Measurements from ENCODE around the gene CASP7. TPM values are rescaled to one million over a fixed set of nuclear protein-coding genes. Genes with fewer than 3 reads are reported as not detected.

CASP7 gene
- total and polyA plus RNA-seq, 12 donors = 7.1 to 25.1 (median 17.2) TPM

GRCh38 chr10:113754768-113755167, 75.1 kb downstream of the CASP7 start:
- no peaks in the 10 kb centered on the region for H3K9me3 ChIP-seq (replicated peaks in 1 of 3)
- intact Hi-C loops (cut with DNase I) = no loop called here
- TF ChIP-seq CTCF (IDR thresholded peaks at IDR 0.05) = no peak
- TF ChIP-seq POLR2A (IDR thresholded peaks at IDR 0.05) = no peak
- H3K4me1 ChIP-seq (replicated peaks in 1 of 2) = no peaks in the 10 kb centered on the region
- H3K4me3 ChIP-seq = no peak overlapping the region
- H3K36me3 ChIP-seq (replicated peaks in 1 of 2) = no peaks in the 10 kb centered on the region
- 71 to 75% (median 73%) methylated on average over 8 to 9 of the region's 9 CpGs for WGBS, 4 donors
- no peak for DNase-seq
- H3K27ac ChIP-seq = no peak overlapping the region
- no peaks in the 10 kb centered on the region for H3K27me3 ChIP-seq

DNA sequence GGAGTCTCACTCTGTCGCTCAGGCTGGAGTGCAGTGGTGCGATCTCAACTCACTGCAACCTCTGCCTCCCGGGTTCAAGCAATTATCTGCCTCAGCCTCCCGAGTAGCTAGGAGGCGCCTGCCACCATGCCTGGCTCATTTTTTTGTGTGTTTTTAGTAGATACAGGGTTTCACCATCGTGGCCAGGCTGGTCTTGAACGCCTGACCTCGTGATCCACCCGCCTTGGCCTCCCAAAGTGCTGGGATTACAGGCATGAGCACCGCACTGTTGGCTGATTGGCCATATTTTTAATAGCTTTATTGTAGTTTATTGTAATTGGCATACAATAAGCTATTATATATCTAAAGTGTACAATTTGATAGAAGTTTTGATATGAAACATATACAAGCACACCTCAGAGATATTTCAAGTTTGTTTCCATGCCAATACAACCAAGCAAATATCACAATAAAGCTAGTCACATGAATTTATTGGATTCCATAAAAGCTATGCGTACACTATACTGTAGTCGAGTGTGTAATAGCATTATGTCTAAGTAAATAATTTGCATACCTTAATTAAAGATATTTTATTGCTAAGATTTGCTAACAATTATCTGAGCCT, 77.3 kb downstream of the CASP7 start:
- 81 to 88% (median 88%) methylated on average over 11 to 12 of the region's 12 CpGs for WGBS, 4 donors
- H3K36me3 ChIP-seq (replicated peaks in 1 of 2) = no peaks in the 10 kb centered on the region
- no peaks in the 10 kb centered on the region for H3K4me1 ChIP-seq (replicated peaks in 1 of 2)
- intact Hi-C loops (cut with DNase I) = no loop called here
- TF ChIP-seq POLR2A (IDR thresholded peaks at IDR 0.05) (no peak), CTCF (IDR thresholded peaks at IDR 0.05) (no peak)
- DNase-seq = no peak
- no peak overlapping the region for H3K4me3 ChIP-seq
- H3K27ac ChIP-seq = no peak overlapping the region
- no peaks in the 10 kb centered on the region for H3K9me3 ChIP-seq (replicated peaks in 1 of 3)
- H3K27me3 ChIP-seq = no peaks in the 10 kb centered on the region

GRCh38 chr10:113762083-113762482, 82.4 kb downstream of the CASP7 start:
- DNase-seq = no peak
- intact Hi-C loops (cut with DNase I) = no loop called here
- TF ChIP-seq POLR2A (IDR thresholded peaks at IDR 0.05) (no peak), CTCF (IDR thresholded peaks at IDR 0.05) (no peak)
- no peak overlapping the region for H3K27ac ChIP-seq
- 24 to 55% (median 26%) methylated on average over 1 of the region's 1 CpG for WGBS, 4 donors
- no peak overlapping the region for H3K4me3 ChIP-seq
- H3K4me1 ChIP-seq (replicated peaks in 1 of 2) = no peaks in the 10 kb centered on the region
- no peaks in the 10 kb centered on the region for H3K36me3 ChIP-seq (replicated peaks in 1 of 2)
- H3K9me3 ChIP-seq (replicated peaks in 1 of 3) = no peaks in the 10 kb centered on the region
- no peaks in the 10 kb centered on the region for H3K27me3 ChIP-seq

GRCh38 chr10:113764582-113764981, 84.9 kb downstream of the CASP7 start:
- Histone ChIP-seq H3K9me3 (replicated peaks in 1 of 3) (no peaks in the 10 kb centered on the region), H3K4me3 (no peak overlapping the region), H3K27me3 (no peaks in the 10 kb centered on the region), H3K36me3 (replicated peaks in 1 of 2) (no peaks in the 10 kb centered on the region), H3K27ac (no peak overlapping the region), H3K4me1 (replicated peaks in 1 of 2) (no peaks in the 10 kb centered on the region)
- intact Hi-C loops (cut with DNase I) = no loop called here
- no peak for TF ChIP-seq POLR2A (IDR thresholded peaks at IDR 0.05)
- no peak for DNase-seq
- WGBS, 4 donors = 69 to 81% (median 75%) methylated on average over 1 of the region's 1 CpG

- 71 to 80% (median 74%) methylated on average over 3 of the region's 3 CpGs for WGBS, 4 donors
- intact Hi-C loops (cut with DNase I) = no loop called here
- no peaks in the 10 kb centered on the region for H3K36me3 ChIP-seq (replicated peaks in 1 of 2)
- no peaks in the 10 kb centered on the region for H3K9me3 ChIP-seq (replicated peaks in 1 of 3)
- H3K4me3 ChIP-seq = no peak overlapping the region
- no peak for DNase-seq
- TF ChIP-seq CTCF (IDR thresholded peaks at IDR 0.05) (no peak), POLR2A (IDR thresholded peaks at IDR 0.05) (no peak)
- no peak overlapping the region for H3K27ac ChIP-seq
- no peaks in the 10 kb centered on the region for H3K27me3 ChIP-seq
- H3K4me1 ChIP-seq (replicated peaks in 1 of 2) = no peaks in the 10 kb centered on the region
Observed at GRCh38 chr10:113765910-113766309, 86.2 kb downstream of the CASP7 start.
